GM21390 (cell line): ENCODE results near the gene GLYATL1.
A peak's percentile ranks its signal among the peaks of the same experiment; 100 is the strongest.
"Not testable (repeated sequence)": the region's sequence is repeated elsewhere in the genome, so short reads cannot be mapped to it uniquely, and the experiment has no call there.

Experiments used
- ATAC-seq: cut with Tn5 transposase; IDR thresholded peaks from one replicate; pipeline ENCODE4 v1.9.1; 2021; ENCODE audit not compliant: unreplicated experiment

The GLYATL1 gene

GRCh38 chr11:58992489-58992888 is 53.2 kb downstream of the GLYATL1 start:
- ATAC-seq = no peak

DNA sequence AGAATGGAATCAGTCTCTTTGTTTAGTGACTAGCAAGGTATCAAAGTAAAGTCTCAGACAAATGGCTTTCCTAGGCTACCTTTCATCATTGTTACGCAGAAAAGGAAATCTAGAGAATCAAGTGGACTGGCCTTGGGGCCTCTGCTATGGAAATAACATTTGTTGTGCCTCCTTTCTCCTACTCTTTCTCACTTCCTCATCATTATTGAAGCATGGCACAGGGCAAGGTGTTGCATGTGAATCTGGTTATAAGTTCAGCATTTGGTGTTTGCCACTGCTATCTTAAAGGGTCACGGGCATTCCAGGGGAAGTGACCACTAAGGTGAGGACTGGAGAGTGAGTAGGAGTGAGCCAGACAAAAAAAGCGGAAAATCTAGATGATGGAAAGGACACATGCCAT is 54.9 kb downstream of the GLYATL1 start:
- no peak for ATAC-seq

DNA sequence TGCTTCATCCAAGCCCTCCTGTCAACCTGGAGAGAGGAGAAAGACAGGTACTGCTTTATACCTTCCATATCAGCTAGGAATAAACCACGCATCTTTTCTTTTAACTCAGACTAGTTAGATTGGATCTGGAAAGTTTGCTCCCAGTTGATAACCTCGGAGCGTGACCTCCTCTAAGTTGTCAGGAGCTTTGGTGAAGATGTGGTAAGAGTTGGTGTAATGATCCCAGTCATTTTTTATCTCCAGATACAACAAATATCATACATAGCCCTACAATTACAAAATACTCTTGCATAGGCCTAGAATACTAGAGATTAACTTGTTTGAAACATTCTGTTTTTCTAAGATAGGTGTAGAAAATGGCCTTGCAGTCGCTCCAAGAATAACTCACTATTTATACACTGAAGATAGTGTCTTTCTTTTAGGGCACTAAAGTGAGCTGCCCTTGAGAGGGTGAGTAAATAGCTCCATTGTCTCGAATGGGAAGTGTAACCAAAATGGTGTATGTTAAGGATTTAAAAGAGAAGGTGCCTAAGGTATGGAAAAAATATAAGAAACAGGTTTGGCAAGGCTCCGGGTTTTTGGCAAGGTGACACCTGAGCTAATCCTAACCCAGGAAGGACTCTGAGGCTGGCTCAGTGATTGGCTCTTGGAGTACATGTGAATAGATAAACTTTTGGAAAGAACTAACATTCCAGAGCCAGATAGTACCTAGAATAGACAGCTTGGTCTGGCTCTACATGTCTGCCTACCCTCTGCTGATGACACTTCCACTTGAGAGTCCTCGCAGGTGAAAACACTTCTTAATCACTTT is 59.4 kb downstream of the GLYATL1 start:
- peak; percentile 10 for ATAC-seq

DNA sequence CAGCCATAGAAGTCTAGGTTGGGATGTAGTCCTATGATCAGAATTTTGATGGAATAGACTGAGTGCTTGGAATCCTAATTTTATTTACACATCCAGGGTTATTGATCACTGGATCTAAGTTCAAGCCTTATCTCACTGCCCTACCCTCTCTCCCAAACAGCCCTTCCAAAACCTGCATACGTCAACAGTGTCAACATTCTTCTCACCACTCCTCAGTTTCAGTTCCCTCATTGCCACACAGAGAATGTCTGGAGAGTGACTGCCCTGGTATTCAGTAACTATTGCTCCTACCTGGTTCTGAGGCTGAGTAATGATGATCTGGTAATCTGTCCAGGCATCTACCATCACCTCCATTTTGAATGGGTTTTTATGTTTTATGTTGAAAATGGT is 60.0 kb downstream of the GLYATL1 start:
- ATAC-seq = peak; percentile 90

- ATAC-seq = no peak
Observed at GRCh38 chr11:59000003-59000402, 60.7 kb downstream of the GLYATL1 start.

DNA sequence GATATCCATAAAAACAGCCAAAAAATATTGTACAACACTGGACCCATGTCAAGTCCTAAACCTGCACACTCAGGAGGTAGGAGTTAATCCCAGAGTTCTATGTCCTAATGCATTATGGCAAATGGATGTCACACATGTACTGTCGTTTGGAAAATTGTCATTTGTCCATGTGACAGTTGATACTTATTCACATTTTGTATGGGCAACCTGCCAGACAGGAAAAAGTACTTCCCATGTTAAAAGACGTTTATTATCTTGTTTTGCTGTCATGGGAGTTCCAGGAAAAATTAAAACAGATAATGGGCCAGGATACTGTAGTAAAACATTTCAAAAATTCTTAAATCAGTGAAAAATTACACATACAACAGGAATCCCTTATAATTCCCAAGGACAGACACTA is 62.7 kb downstream of the GLYATL1 start:
- not testable (repeated sequence) for ATAC-seq
